Tibial nerve (tissue), 4 donors: Measurements from ENCODE around the gene ABCA7. TPM values are rescaled to one million over a fixed set of nuclear protein-coding genes. Genes with fewer than 3 reads are reported as not detected.
A peak's percentile ranks its signal among the peaks of the same experiment; 100 is the strongest.

ENCODE experiments used
- DNase-seq, 2 donors: peaks; one replicate each; pipeline ENCODE4 v3.0.0-alpha.2; 2019; ENCODE audit warnings: low spot score in 2 of 2
- H3K27ac ChIP-seq, 4 donors: fragments of 200-600 bp; sonication (generic) in 3 of 4; one replicate each; pipeline ENCODE4 v1.5.1; 2017 to 2019; ENCODE audit warnings: mild to moderate bottlenecking in 1 of 4
- H3K27me3 ChIP-seq, 2 donors: fragments of 200-600 bp; sonication (generic) in 1 of 2; one replicate each; pipeline versions ENCODE4 v1.5.1 to v1.6.0; 2017 to 2019
- H3K36me3 ChIP-seq, 3 donors: fragments of 200-600 bp; sonication (generic); one replicate each; pipeline ENCODE4 v1.5.1; 2018 to 2019
- H3K4me1 ChIP-seq, 4 donors: fragments of 200-600 bp; sonication (generic) in 3 of 4; one replicate each; pipeline ENCODE4 v1.5.1; 2017 to 2019
- H3K4me3 ChIP-seq, 4 donors: fragments of 200-600 bp; sonication (generic) in 3 of 4; one replicate each; pipeline ENCODE4 v1.5.1; 2017 to 2019; ENCODE audit warnings: mild to moderate bottlenecking in 1 of 4, moderate library complexity in 1 of 4
- H3K9me3 ChIP-seq, 4 donors: fragments of 200-600 bp; sonication (generic) in 3 of 4; one replicate each; pipeline ENCODE4 v1.5.1; 2017 to 2019
- EP300 ChIP-seq, 2 donors: sonication (generic); formaldehyde crosslinking; IDR thresholded peaks; one replicate each; pipeline ENCODE4 v1.6.1; 2017; ENCODE audit warnings: antibody characterized with exemption in 2 of 2, mild to moderate bottlenecking in 1 of 2
- POLR2A ChIP-seq, 2 donors: fragments of 450-650 bp; IDR thresholded peaks; one replicate each; pipeline ENCODE4 v1.6.1; 2017; ENCODE audit warnings: antibody characterized with exemption in 2 of 2, mild to moderate bottlenecking in 2 of 2, moderate library complexity in 2 of 2
- WGBS, 2 donors: methylation state at CpG; one replicate each; pipeline ENCODE4 v1.1.5; 2018; 5-methylcytosine and 5-hydroxymethylcytosine counted together
- total RNA-seq, 4 donors: library from RNA; depleted of rRNA; stranded (reverse); fragments of >200 nt; gene quantifications; one replicate each; pipeline ENCODE4 v1.1.0, GENCODE V29; 2016
- TF ChIP-seq, protein P1 (sequence below), 5 experiments: fragments of 200-600 bp in 3 of 5; fragments of 450-650 bp in 2 of 5; sonication (generic) in 3 of 5; IDR thresholded peaks; one replicate each; pipeline ENCODE4 v1.5.1; 2016 to 2019; ENCODE audit warnings: antibody characterized with exemption in 5 of 5, mild to moderate bottlenecking in 3 of 5, moderate library complexity in 2 of 5

ABCA7 gene
- total RNA-seq, 4 donors from 2014 or later = 9.6 to 25.8 (median 13.7) TPM

- TF ChIP-seq, protein P1, sequence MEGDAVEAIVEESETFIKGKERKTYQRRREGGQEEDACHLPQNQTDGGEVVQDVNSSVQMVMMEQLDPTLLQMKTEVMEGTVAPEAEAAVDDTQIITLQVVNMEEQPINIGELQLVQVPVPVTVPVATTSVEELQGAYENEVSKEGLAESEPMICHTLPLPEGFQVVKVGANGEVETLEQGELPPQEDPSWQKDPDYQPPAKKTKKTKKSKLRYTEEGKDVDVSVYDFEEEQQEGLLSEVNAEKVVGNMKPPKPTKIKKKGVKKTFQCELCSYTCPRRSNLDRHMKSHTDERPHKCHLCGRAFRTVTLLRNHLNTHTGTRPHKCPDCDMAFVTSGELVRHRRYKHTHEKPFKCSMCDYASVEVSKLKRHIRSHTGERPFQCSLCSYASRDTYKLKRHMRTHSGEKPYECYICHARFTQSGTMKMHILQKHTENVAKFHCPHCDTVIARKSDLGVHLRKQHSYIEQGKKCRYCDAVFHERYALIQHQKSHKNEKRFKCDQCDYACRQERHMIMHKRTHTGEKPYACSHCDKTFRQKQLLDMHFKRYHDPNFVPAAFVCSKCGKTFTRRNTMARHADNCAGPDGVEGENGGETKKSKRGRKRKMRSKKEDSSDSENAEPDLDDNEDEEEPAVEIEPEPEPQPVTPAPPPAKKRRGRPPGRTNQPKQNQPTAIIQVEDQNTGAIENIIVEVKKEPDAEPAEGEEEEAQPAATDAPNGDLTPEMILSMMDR (IDR thresholded peaks at IDR 0.05) = no peak
- TF ChIP-seq EP300 (IDR thresholded peaks at IDR 0.05) = no peak
- no peak overlapping the region for H3K4me3 ChIP-seq
- H3K9me3 ChIP-seq = no peaks in the 10 kb centered on the region
- H3K4me1 ChIP-seq = peaks cover 0 to 67% (median 25%) of the 10 kb centered on the region in 4 donors
- peaks cover 3 to 84% (median 24%) of the 10 kb centered on the region in 3 donors for H3K36me3 ChIP-seq
- no peaks in the 10 kb centered on the region for H3K27me3 ChIP-seq
- no peak overlapping the region for H3K27ac ChIP-seq
- DNase-seq = no peak
- WGBS, 2 donors = 88 to 90% methylated on average over 27 to 37 of the region's 54 CpGs
Observed at GRCh38 chr19:1109697-1110671, 70.1 kb downstream of the ABCA7 start.

- Histone ChIP-seq H3K36me3 (peaks cover 3 to 91% (median 24%) of the 10 kb centered on the region in 3 donors), H3K4me3 (no peak overlapping the region), H3K27ac (peak overlapping the region; percentile 25 to 93 (median 83)), H3K4me1 (peaks cover 0 to 56% (median 16%) of the 10 kb centered on the region in 4 donors), H3K27me3 (no peaks in the 10 kb centered on the region), H3K9me3 (no peaks in the 10 kb centered on the region)
- no peak for DNase-seq
- 69 to 75% methylated on average over 15 to 17 of the region's 18 CpGs for WGBS, 2 donors
- no peak for TF ChIP-seq POLR2A (IDR thresholded peaks at IDR 0.05)
- no peak for TF ChIP-seq EP300 (IDR thresholded peaks at IDR 0.05)
Observed at GRCh38 chr19:1110809-1111640, 71.1 kb downstream of the ABCA7 start.

DNA sequence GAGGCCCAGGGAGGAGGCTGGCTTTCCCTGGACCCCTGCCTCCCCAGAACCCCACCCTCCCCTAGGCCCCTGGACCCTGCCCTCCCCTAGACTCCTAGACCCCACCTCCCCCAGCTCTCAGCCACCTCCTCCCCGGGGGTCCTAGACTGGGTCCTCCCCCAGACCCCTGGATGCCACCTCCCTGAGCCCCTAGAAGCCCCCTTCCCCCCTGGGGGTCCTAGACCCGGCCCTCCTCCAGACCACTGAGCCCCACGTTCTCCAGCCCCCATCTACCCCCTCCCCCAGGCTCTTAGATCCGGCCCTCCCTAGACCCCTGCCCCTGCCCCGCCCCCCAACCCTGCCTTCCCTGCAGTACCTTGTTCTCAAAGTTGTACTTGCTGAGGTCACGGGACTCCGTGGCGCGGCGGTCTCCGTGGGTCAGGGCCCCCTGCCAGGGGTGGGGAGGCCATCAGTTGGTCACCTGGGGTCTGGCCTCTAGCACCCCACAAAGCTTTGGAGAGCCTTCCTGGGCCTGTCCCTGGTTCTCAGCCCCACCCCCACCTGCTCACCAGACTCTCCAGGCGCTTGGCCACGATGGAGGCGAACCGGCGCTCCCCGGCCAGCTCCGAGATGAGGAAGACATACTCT, 71.8 kb downstream of the ABCA7 start:
- Histone ChIP-seq H3K36me3 (peaks cover 3 to 91% (median 20%) of the 10 kb centered on the region in 3 donors), H3K27me3 (no peaks in the 10 kb centered on the region), H3K4me3 (no peak overlapping the region), H3K4me1 (peaks cover 0 to 49% (median 15%) of the 10 kb centered on the region in 4 donors), H3K27ac (peak overlapping the region; percentile 25 to 93 (median 83)), H3K9me3 (no peaks in the 10 kb centered on the region)
- 69 to 74% methylated on average over 11 to 18 of the region's 18 CpGs for WGBS, 2 donors
- TF ChIP-seq, protein P1 (IDR thresholded peaks at IDR 0.05) = no peak
- TF ChIP-seq EP300 (IDR thresholded peaks at IDR 0.05) (no peak), POLR2A (IDR thresholded peaks at IDR 0.05) (no peak)
- no peak for DNase-seq

- peak overlapping the region; percentile 68 to 93 (median 83) for H3K27ac ChIP-seq
- TF ChIP-seq EP300 (IDR thresholded peaks at IDR 0.05) (no peak), POLR2A (IDR thresholded peaks at IDR 0.05) (no peak)
- TF ChIP-seq, protein P1 (IDR thresholded peaks at IDR 0.05) = no peak
- H3K9me3 ChIP-seq = no peaks in the 10 kb centered on the region
- no peaks in the 10 kb centered on the region for H3K27me3 ChIP-seq
- H3K4me3 ChIP-seq = no peak overlapping the region
- WGBS, 2 donors = 64 to 68% methylated on average over 54 to 64 of the region's 71 CpGs
- DNase-seq = peak; percentile 68
- peaks cover 3 to 91% (median 26%) of the 10 kb centered on the region in 3 donors for H3K36me3 ChIP-seq
- peaks cover 0 to 42% (median 15%) of the 10 kb centered on the region in 4 donors for H3K4me1 ChIP-seq
Observed at GRCh38 chr19:1112268-1113029, 72.5 kb downstream of the ABCA7 start.
